Gastroesophageal sphincter (tissue), 4 donors: ENCODE measurements around the gene GTPBP2. TPM values are rescaled to one million over a fixed set of nuclear protein-coding genes. Genes with fewer than 3 reads are reported as not detected.
"Not testable (repeated sequence)": the region's sequence is repeated elsewhere in the genome, so short reads cannot be mapped to it uniquely, and the experiment has no call there.

Source experiments
- ATAC-seq: fragments of 150-250 bp; one replicate; pipeline ENCODE4 v1.9.1; 2016; ENCODE audit warnings: mild to moderate bottlenecking, moderate library complexity
- H3K27ac ChIP-seq, 4 donors: fragments of 200-600 bp; sonication (generic) in 3 of 4; 1 replicate in 3 of 4; 2 replicates in 1 of 4; pipeline ENCODE4 v1.5.1; 2016 to 2019
- H3K27me3 ChIP-seq: fragments of 200-600 bp; sonication (generic); one replicate; pipeline ENCODE4 v1.5.1; 2019
- H3K36me3 ChIP-seq, 2 donors: fragments of 200-600 bp; sonication (generic); one replicate each; pipeline ENCODE4 v1.5.1; 2019; ENCODE audit warnings: control low read depth in 1 of 2
- H3K4me1 ChIP-seq, 3 donors: fragments of 200-600 bp; sonication (generic); 1 replicate in 2 of 3; 2 replicates in 1 of 3; pipeline ENCODE4 v1.5.1; 2016 to 2019; ENCODE audit warnings: control low read depth in 2 of 3
- H3K4me3 ChIP-seq, 2 donors: fragments of 200-600 bp; sonication (generic); one replicate each; pipeline ENCODE4 v1.5.1; 2019; ENCODE audit warnings: mild to moderate bottlenecking in 1 of 2, moderate library complexity in 1 of 2
- H3K9me3 ChIP-seq, 3 donors: fragments of 200-600 bp; sonication (generic); one replicate each; pipeline ENCODE4 v1.5.1; 2017 to 2019; ENCODE audit warnings: control low read depth in 2 of 3
- CTCF ChIP-seq, 4 experiments: fragments of 200-600 bp in 2 of 4; fragments of 450-650 bp in 2 of 4; sonication (generic) in 1 of 4; IDR thresholded peaks; one replicate each; pipeline ENCODE4 v1.5.1; 2017 to 2019; ENCODE audit warnings: antibody characterized with exemption in 4 of 4, mild to moderate bottlenecking in 2 of 4, moderate library complexity in 2 of 4
- EP300 ChIP-seq: sonication (generic); formaldehyde crosslinking; IDR thresholded peaks from one replicate; pipeline ENCODE4 v1.6.1; 2017; ENCODE audit warnings: antibody characterized with exemption, mild to moderate bottlenecking
- POLR2A ChIP-seq, 2 donors: fragments of 450-650 bp; IDR thresholded peaks; one replicate each; pipeline ENCODE4 v1.6.1; 2017; ENCODE audit warnings: antibody characterized with exemption in 2 of 2, mild to moderate bottlenecking in 2 of 2, moderate library complexity in 1 of 2
- POLR2AphosphoS5 ChIP-seq: sonication (generic); formaldehyde crosslinking; IDR thresholded peaks from one replicate; pipeline ENCODE4 v1.6.1; 2017; ENCODE audit warnings: antibody characterized with exemption
- WGBS, 2 donors: methylation state at CpG; one replicate each; pipeline ENCODE4 v1.1.5; 2018; ENCODE audit warnings: low coverage in 1 of 2; 5-methylcytosine and 5-hydroxymethylcytosine counted together
- total RNA-seq, 4 donors: library from RNA; depleted of rRNA; stranded (reverse); fragments of >200 nt; gene quantifications; one replicate each; pipeline ENCODE4 v1.1.0, GENCODE V29; 2016

GTPBP2 gene
- total RNA-seq, 4 donors from 2014 or later = 28.8 to 44.5 (median 31.4) TPM

DNA sequence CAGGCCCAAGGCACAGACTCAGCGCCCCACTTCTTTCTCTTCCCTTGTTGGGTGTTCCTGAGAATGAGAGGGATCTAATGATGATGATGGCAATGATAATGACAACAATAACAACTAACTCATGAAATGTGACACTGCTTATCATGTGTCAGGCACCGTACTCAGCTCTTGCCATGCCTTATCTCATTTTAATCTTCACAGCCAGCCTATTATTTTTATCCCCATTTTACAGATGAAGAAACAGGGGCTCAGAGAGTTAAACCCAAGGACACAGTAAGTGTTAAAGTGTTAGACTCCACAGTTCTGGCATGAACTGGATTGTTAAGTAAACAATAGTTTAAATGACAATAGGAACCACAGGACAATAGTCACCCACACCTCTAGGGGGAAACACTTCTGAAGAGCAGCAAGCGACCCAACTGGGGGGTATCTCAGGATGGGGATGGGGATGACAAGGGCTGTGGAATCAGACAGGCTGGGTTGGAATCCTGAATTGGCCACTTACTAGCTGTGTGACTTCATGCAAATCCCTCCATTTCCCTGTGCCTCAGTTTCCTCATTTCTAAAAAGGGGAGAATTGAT, 28.2 kb upstream of the GTPBP2 start:
- TF ChIP-seq POLR2A (IDR thresholded peaks at IDR 0.05) = no peak
- WGBS, 2 donors = 83 to 98% methylated on average over 1 to 3 of the region's 3 CpGs
- Histone ChIP-seq H3K36me3 (no peaks in the 10 kb centered on the region), H3K9me3 (no peaks in the 10 kb centered on the region), H3K4me3 (no peak overlapping the region), H3K27me3 (no peaks in the 10 kb centered on the region), H3K27ac (no peak overlapping the region), H3K4me1 (no peaks in the 10 kb centered on the region)
- ATAC-seq = no peak

DNA sequence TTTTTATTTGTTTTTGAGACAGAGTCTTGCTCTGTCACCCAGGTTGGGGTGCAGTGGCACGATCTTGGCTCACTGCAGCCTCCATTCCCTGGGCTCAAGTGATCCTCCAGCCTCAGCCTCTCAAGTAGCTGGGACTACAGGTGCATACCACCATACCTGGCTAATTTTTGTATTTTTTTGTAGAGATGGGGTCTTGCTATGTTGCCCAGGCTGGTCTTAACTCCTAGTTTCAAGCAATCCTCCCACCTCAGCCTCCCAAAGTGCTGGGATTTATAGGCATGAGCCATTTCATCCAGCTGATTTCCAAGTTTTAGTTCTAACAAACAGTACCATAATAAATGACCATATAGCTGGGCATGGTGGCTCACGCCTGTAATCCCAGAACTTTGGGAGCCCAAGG, 23.8 kb upstream of the GTPBP2 start:
- H3K27ac ChIP-seq, H3K36me3 ChIP-seq, H3K4me3 ChIP-seq, H3K4me1 ChIP-seq, H3K27me3 ChIP-seq, H3K9me3 ChIP-seq, ATAC-seq: not testable (repeated sequence)
- 92 to 100% methylated on average over 1 to 2 of the region's 2 CpGs for WGBS, 2 donors

DNA sequence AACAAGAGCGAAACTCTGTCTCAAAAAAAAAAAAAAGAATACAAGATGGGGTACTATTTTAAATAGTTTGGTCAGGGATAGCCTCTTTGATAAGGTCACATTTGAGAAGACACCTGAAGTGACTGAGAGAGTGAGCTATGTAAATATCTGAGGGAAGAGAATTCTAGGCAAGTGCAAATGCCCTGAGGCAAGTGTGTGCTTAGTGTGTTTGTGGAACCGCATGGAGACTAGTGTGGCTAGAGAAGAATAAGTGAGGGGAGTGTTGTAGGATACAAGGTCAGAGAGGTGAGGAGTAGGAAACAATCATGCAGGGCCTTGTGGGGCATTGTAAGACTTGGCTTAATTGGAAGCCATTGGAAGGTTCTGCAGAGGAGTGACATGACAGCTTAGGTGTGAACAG, 19.2 kb upstream of the GTPBP2 start:
- no peak for ATAC-seq
- no peak overlapping the region for H3K4me3 ChIP-seq
- H3K27ac ChIP-seq = no peak overlapping the region
- no peaks in the 10 kb centered on the region for H3K36me3 ChIP-seq
- no peaks in the 10 kb centered on the region for H3K27me3 ChIP-seq
- no peak for TF ChIP-seq POLR2A (IDR thresholded peaks at IDR 0.05)
- no peak for TF ChIP-seq POLR2AphosphoS5
- TF ChIP-seq EP300 = no peak
- no peak for TF ChIP-seq CTCF (IDR thresholded peaks at IDR 0.05)
- no peaks in the 10 kb centered on the region for H3K9me3 ChIP-seq
- 90 to 95% methylated on average over 2 of the region's 2 CpGs for WGBS, 2 donors
- peaks cover 0 to 14% (median 0%) of the 10 kb centered on the region in 3 donors for H3K4me1 ChIP-seq

DNA sequence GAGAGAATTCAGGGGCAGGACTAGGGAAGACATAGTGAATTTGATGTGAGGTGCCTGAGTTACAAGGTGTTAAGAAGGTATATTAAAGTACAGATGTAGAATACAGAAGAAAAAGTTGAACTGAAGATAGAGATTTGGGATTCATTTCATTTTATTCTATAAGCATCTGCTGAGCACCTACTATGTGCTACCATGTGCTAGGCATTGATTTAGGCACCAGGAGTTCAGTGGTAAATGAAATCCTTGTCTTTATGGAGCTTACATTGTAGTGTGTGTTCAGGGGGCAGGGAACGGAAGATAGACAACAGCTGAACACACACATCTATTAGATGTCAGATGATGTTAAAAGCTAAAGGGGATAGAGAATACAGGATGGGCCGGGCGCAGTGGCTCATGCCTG, 18.5 kb upstream of the GTPBP2 start:
- ATAC-seq = no peak
- Histone ChIP-seq H3K36me3 (peaks cover 0 to 3% of the 10 kb centered on the region in 2 donors), H3K27ac (no peak overlapping the region), H3K27me3 (no peaks in the 10 kb centered on the region), H3K4me3 (no peak overlapping the region), H3K9me3 (no peaks in the 10 kb centered on the region), H3K4me1 (peaks cover 0 to 14% (median 0%) of the 10 kb centered on the region in 3 donors)
- TF ChIP-seq POLR2AphosphoS5 (no peak), POLR2A (IDR thresholded peaks at IDR 0.05) (no peak), EP300 (no peak), CTCF (IDR thresholded peaks at IDR 0.05) (no peak)
- 87 to 89% methylated on average over 1 to 3 of the region's 3 CpGs for WGBS, 2 donors

DNA sequence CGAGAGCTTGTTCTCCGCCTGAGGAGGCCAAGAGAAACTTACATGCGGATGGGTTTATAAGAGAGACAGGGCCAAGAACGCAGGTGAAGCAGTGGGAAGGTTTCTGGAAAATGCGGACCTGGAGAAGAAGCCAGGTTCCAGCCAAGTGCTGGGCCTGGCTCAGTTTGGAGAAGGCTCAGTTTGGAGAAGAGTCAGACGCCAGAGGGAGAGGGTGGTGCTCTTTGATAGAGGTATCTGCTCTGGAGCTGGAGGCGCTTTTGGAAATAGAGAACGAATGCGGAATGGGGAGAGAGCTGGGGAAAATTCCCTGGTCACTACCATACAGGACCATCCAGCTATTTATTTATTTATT, 16.5 kb upstream of the GTPBP2 start:
- no peaks in the 10 kb centered on the region for H3K9me3 ChIP-seq
- H3K27ac ChIP-seq = peak overlapping the region in 3 of 4 donors; percentile 60 to 70 (median 60)
- ATAC-seq = no peak
- TF ChIP-seq CTCF (IDR thresholded peaks at IDR 0.05) (no peak), EP300 (no peak), POLR2A (IDR thresholded peaks at IDR 0.05) (no peak)
- H3K4me1 ChIP-seq = peaks cover 0 to 16% (median 0%) of the 10 kb centered on the region in 3 donors
- H3K4me3 ChIP-seq = peak overlapping the region; percentile 28 to 52
- 12 to 16% methylated on average over 7 to 9 of the region's 9 CpGs for WGBS, 2 donors
- no peaks in the 10 kb centered on the region for H3K27me3 ChIP-seq
- H3K36me3 ChIP-seq = peaks cover 0 to 23% of the 10 kb centered on the region in 2 donors

- H3K4me1 ChIP-seq = peaks cover 0 to 21% (median 0%) of the 10 kb centered on the region in 3 donors
- peak; percentile 79 for ATAC-seq
- 1 to 6% methylated on average over 10 to 12 of the region's 52 CpGs for WGBS, 2 donors
- TF ChIP-seq POLR2AphosphoS5 (no peak), CTCF (IDR thresholded peaks at IDR 0.05) (no peak), POLR2A (IDR thresholded peaks at IDR 0.05) (no peak), EP300 (no peak)
- peak within 1 kb of the TSS in 3 of 4 donors; percentile 60 to 70 (median 60) for H3K27ac ChIP-seq
- H3K4me3 ChIP-seq = peak within 1 kb of the TSS; percentile 28 to 52
- no peaks in the 10 kb centered on the region for H3K27me3 ChIP-seq
- no peaks in the 10 kb centered on the region for H3K9me3 ChIP-seq
- H3K36me3 ChIP-seq = peaks cover 0 to 28% of the 10 kb centered on the region in 2 donors
These were observed 16.0 kb upstream of the GTPBP2 start, which contains the start of gene RSPH9 for GRCh38 chr6:43644940-43645612. Gene RSPH9 (plus strand): TSS chr6:43645036. CDS start chr6:43645099, 63 bp downstream.
